Heart left ventricle (tissue), 13 donors: Measurements from ENCODE around the gene LCP1.

Source experiments
- POLR2A ChIP-seq, 2 donors: fragments of 450-650 bp; IDR thresholded peaks; one replicate each; pipeline ENCODE4 v1.6.1; 2017; ENCODE audit warnings: antibody characterized with exemption in 2 of 2, mild to moderate bottlenecking in 2 of 2, moderate library complexity in 2 of 2
- TF ChIP-seq, protein P1 (sequence below), 12 donors: fragments of 200-600 bp; sonication (generic) in 4 of 12; IDR thresholded peaks; one replicate each; pipeline versions ENCODE4 v1.5.0 to v1.8.0; 2018 to 2022; ENCODE audit warnings: antibody characterized with exemption in 12 of 12, mild to moderate bottlenecking in 5 of 12
- donor health status: ischemic (EF 13 %, LVEDD 7.1; RV severe dilation, severe dysfunction).
- donor health status: DM: no; HTN: yes; CAD: no.
- donor health status: DM: no; HTN: no; CAD: no.
- donor health status: ischemic (EF 25% LVEDD 6.9; RV normal size, moderate dysfunction).
- donor health status: ischemic (EF 25% LVEDD 5.7; RV mildly dilated, moderate dysfunction).
- donor health status: ischemic (EF 35%, LVEDD 5.7; RV mildly dilated, moderate dysfunction).
- donor health status: nonischemic (EF 11% LVEDD 7.7; RV severe dilation, severe dysfunction).
- donor health status: DM: yes; HTN: yes; CAD: no.
- donor health status: PGD.
- donor health status: ischemic (EF 29% LVEDD 5.4; RV normal size, mild dysfunction).
- donor health status: nonischemic (EF 23%, LVEDD 6.1; RV moderate dilation, normal function).

DNA sequence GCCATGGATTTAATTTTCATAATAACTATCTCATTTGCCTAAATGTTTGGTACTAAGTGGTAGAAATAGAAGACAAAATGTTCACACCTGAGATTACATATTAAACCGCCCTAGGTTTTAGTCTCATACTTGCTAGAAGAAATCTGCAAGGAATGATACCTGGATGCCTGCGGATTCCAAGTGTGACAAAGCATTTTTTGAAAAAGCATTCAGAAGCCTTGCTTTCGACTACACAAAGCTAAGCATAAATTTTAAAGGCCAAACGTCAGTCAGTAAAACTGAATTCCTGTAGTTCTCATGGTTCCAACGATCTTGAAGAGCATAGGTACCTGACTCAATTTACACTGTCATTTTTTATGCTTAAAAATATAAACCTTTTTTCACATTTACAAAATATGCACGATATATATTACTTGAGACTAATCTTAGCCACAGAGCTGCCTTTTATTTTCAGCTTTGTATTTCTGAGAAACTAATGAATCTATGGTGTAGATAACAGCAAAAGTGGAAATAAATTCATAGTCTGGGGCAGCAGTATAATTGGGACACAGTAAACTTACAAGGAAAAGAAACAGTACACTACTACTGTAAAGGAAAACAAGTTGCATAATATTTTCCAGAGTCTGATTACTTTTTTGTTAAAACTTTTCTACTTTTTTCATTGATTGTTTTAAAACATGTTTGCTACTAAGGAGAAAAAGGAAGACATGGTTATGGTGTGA lies 28.5 kb upstream of the LCP1 start:
- TF ChIP-seq, protein P1, sequence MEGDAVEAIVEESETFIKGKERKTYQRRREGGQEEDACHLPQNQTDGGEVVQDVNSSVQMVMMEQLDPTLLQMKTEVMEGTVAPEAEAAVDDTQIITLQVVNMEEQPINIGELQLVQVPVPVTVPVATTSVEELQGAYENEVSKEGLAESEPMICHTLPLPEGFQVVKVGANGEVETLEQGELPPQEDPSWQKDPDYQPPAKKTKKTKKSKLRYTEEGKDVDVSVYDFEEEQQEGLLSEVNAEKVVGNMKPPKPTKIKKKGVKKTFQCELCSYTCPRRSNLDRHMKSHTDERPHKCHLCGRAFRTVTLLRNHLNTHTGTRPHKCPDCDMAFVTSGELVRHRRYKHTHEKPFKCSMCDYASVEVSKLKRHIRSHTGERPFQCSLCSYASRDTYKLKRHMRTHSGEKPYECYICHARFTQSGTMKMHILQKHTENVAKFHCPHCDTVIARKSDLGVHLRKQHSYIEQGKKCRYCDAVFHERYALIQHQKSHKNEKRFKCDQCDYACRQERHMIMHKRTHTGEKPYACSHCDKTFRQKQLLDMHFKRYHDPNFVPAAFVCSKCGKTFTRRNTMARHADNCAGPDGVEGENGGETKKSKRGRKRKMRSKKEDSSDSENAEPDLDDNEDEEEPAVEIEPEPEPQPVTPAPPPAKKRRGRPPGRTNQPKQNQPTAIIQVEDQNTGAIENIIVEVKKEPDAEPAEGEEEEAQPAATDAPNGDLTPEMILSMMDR (IDR thresholded peaks at IDR 0.05): no peak
- TF ChIP-seq POLR2A (IDR thresholded peaks at IDR 0.05): no peak
